Transverse colon (tissue), 4 donors: ENCODE results near the gene STMN1. TPM values are rescaled to one million over a fixed set of nuclear protein-coding genes. Genes with fewer than 3 reads are reported as not detected.
A peak's percentile ranks its signal among the peaks of the same experiment; 100 is the strongest.

Experiments
- DNase-seq: peaks from one replicate; pipeline ENCODE4 v3.0.0-alpha.2; 2019
- H3K27ac ChIP-seq, 4 donors: fragments of 200-600 bp; sonication (generic); 2 replicates each; pipeline ENCODE4 v1.5.1; 2016 to 2018; ENCODE audit warnings: inconsistent platforms in 4 of 4
- H3K27me3 ChIP-seq: fragments of 200-600 bp; sonication (generic); 2 replicates; pipeline ENCODE4 v1.5.1; 2017; ENCODE audit warnings: inconsistent platforms
- H3K36me3 ChIP-seq, 4 donors: fragments of 200-600 bp; sonication (generic); 2 replicates each; pipeline ENCODE4 v1.5.1; 2017 to 2019; ENCODE audit warnings: inconsistent platforms in 4 of 4
- H3K4me1 ChIP-seq, 4 donors: fragments of 200-600 bp; sonication (generic); 2 replicates each; pipeline ENCODE4 v1.5.1; 2017 to 2020; ENCODE audit warnings: inconsistent platforms in 4 of 4
- H3K4me3 ChIP-seq, 4 donors: fragments of 200-600 bp; sonication (generic); 1 replicate in 1 of 4; 2 replicates in 3 of 4; pipeline versions ENCODE4 v1.5.1 to v1.6.1; 2017 to 2019; ENCODE audit warnings: inconsistent platforms in 4 of 4
- H3K9me3 ChIP-seq, 2 donors: fragments of 200-600 bp; sonication (generic); 2 replicates each; pipeline ENCODE4 v1.5.1; 2017 to 2019; ENCODE audit warnings: inconsistent platforms in 2 of 2
- EP300 ChIP-seq: sonication (generic); formaldehyde crosslinking; IDR thresholded peaks from one replicate; pipeline ENCODE4 v1.6.1; 2017; ENCODE audit warnings: antibody characterized with exemption, low read depth
- POLR2A ChIP-seq: fragments of 450-650 bp; IDR thresholded peaks from one replicate; pipeline ENCODE4 v1.6.1; 2016; ENCODE audit warnings: antibody characterized with exemption, mild to moderate bottlenecking, moderate library complexity
- POLR2AphosphoS5 ChIP-seq, 3 donors: sonication (generic); formaldehyde crosslinking; IDR thresholded peaks; one replicate each; pipeline ENCODE4 v1.6.1; 2016; ENCODE audit warnings: antibody characterized with exemption in 3 of 3
- WGBS, 2 donors: methylation state at CpG; one replicate each; pipeline ENCODE4 v1.1.5; 2018; ENCODE audit warnings: low coverage in 1 of 2; 5-methylcytosine and 5-hydroxymethylcytosine counted together
- in situ Hi-C, 4 donors: fragments of 200-750 bp; cut with MboI; loops; one replicate each; pipeline versions ENCODE4 v1.15.0 to v1.15.1; 2017; ENCODE audit warnings: low sequenced_read_pairs in 3 of 4, low pct_ligation_motif_present in 1 of 4, low pct_unique_long_range_greater_than_20kb in 1 of 4
- intact Hi-C: fragments of 100-400 bp; cut with DNase I; formaldehyde crosslinking; loops from one replicate; pipeline ENCODE4 v1.15.1; 2023; ENCODE audit warnings: low total_unique reads
- small RNA-seq, 4 donors: library from RNA; depleted of rRNA; stranded (forward); fragments of <200 nt; gene quantifications; one replicate each; pipeline ENCODE3, GENCODE V24; 2016
- total RNA-seq, 4 donors: library from RNA; depleted of rRNA; stranded (reverse); fragments of >200 nt; gene quantifications; one replicate each; pipeline ENCODE4 v1.1.0, GENCODE V29; 2016
- TF ChIP-seq, protein P1 (sequence below), 5 experiments: fragments of 200-600 bp in 3 of 5; fragments of 450-650 bp in 2 of 5; sonication (generic) in 3 of 5; IDR thresholded peaks; 1 replicate in 2 of 5; 2 replicates in 3 of 5; pipeline ENCODE4 v1.5.1; 2016 to 2017; ENCODE audit warnings: antibody characterized with exemption in 5 of 5, inconsistent platforms in 3 of 5, mild to moderate bottlenecking in 2 of 5, moderate library complexity in 1 of 5

STMN1 gene
- total RNA-seq, 4 donors from 2014 or later: 6.4 to 24.3 (median 16.5) TPM

DNA sequence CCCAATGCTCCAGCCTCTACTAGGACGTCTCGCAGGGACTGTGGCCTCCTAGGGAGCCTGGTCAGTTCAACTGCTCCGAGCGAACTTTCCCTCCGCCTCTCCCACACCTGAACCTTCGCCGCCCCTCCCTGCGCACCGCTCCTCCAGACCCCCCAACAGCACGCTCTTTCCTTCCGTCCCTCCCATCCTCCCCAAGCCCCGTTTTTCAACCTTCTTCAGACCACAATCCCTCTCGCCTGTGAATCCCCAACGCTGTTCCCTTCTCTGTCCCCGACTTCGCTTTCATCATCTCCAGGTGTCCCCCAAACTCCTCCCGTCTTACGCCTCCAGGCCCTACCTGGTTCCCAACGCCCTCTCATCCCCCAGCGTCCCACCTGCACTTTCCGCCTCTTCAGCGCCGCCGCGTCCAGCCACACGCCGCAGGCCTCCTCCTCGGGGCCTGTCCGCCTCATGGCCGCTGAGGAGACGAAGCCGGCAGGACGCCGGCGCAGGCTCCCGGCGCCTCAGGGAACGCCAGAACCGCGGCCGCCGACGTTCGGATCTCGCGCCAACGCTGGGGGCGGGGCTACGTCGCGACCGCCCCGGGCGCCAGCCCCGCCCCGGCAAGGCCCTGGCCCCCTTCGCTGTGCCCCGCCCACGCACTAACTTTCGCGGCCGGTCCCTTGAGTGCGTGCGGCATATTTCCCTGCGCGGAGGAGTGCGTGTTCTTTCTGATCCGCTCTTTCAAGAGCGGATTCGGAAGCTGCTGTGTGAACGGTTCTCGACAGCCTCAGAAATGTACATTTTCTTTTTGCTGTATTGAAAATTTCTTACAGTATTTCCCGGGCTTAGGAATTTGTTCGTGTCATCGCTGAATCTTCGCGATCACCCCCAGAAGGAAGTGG, 47.1 kb downstream of the STMN1 start, which contains the start of gene AUNIP:
TSS of gene AUNIP (minus strand) at position 552 of the 884 bp plus-strand sequence. CDS start at position 452, 100 bp downstream.
- Histone ChIP-seq H3K27me3 (no peaks in the 10 kb centered on the region), H3K27ac (peak within 1 kb of the TSS; percentile 73 to 91 (median 84)), H3K9me3 (no peaks in the 10 kb centered on the region), H3K4me1 (peaks cover 6 to 26% (median 16%) of the 10 kb centered on the region in 4 donors), H3K36me3 (no peaks in the 10 kb centered on the region), H3K4me3 (peak within 1 kb of the TSS; percentile 21 to 64 (median 48))
- TF ChIP-seq POLR2A (peak; percentile 76), POLR2AphosphoS5 (IDR thresholded peaks at IDR 0.05) (peak; percentile 74 to 95 (median 94)), EP300 (no peak)
- in situ Hi-C loops: no loop called here
- intact Hi-C loops: no loop called here
- peak; percentile 91 for DNase-seq
- WGBS, 2 donors: 2% methylated on average over 59 of the region's 77 CpGs; no CpG with 5 or more reads in 1 of the 2 donors

DNA sequence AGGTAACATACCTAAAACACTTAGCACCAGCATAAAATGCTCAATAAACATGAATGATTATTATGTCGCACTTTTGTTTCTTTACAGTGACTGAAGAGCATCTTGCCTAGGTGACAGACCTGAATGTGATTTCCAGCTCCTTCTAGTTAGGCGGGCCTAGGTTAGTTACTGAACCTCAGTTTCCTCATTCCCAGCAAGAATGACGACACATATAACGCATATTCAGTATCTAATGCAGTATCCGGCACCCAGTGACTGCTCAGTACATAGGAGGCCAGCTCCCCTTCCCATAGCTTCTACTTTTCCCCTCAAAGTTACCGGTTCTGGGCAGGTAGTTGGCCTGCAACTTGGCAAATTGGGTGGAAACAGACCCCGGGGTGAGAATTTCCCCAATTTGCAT, 47.7 kb downstream of the STMN1 start:
- Histone ChIP-seq H3K4me3 (peak overlapping the region in 2 of 4 donors; percentile 43 to 64), H3K9me3 (no peaks in the 10 kb centered on the region), H3K36me3 (no peaks in the 10 kb centered on the region), H3K27ac (peak overlapping the region in 1 of 4 donors; percentile 73), H3K27me3 (no peaks in the 10 kb centered on the region), H3K4me1 (peaks cover 6 to 26% (median 16%) of the 10 kb centered on the region in 4 donors)
- TF ChIP-seq, protein P1, sequence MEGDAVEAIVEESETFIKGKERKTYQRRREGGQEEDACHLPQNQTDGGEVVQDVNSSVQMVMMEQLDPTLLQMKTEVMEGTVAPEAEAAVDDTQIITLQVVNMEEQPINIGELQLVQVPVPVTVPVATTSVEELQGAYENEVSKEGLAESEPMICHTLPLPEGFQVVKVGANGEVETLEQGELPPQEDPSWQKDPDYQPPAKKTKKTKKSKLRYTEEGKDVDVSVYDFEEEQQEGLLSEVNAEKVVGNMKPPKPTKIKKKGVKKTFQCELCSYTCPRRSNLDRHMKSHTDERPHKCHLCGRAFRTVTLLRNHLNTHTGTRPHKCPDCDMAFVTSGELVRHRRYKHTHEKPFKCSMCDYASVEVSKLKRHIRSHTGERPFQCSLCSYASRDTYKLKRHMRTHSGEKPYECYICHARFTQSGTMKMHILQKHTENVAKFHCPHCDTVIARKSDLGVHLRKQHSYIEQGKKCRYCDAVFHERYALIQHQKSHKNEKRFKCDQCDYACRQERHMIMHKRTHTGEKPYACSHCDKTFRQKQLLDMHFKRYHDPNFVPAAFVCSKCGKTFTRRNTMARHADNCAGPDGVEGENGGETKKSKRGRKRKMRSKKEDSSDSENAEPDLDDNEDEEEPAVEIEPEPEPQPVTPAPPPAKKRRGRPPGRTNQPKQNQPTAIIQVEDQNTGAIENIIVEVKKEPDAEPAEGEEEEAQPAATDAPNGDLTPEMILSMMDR (IDR thresholded peaks at IDR 0.05): no peak
- intact Hi-C loops: no loop called here
- in situ Hi-C loops: no loop called here
- 32 to 59% methylated on average over 4 to 7 of the region's 7 CpGs for WGBS, 2 donors
- DNase-seq: no peak

DNA sequence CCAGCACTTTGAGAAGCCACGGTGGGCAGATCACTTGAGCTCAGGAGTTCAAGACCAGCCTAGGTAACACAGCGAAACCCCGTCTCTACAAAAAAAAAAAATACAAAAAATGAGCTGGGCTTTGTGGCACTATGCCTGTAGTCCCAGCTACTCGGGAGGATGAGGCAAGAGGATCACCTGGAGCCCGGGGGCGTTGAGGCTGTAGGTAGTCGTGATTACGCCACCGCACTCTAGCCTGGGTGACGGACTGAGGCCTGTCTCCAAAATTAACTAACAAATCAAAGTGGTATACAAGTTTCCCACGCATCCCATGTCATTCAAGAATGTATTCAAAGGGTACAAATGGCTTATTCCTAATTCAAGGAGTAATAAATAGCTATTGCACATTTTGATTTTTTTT, 49.4 kb downstream of the STMN1 start:
- DNase-seq: no peak
- Histone ChIP-seq H3K27ac (no peak overlapping the region), H3K4me1 (peaks cover 6 to 26% (median 16%) of the 10 kb centered on the region in 4 donors), H3K4me3 (no peak overlapping the region), H3K9me3 (no peaks in the 10 kb centered on the region), H3K36me3 (no peaks in the 10 kb centered on the region), H3K27me3 (no peaks in the 10 kb centered on the region)
- WGBS, 2 donors: 91 to 100% methylated on average over 3 to 11 of the region's 11 CpGs
- in situ Hi-C loops (no loop called here), intact Hi-C loops (no loop called here)
- no peak for TF ChIP-seq POLR2AphosphoS5 (IDR thresholded peaks at IDR 0.05)

DNA sequence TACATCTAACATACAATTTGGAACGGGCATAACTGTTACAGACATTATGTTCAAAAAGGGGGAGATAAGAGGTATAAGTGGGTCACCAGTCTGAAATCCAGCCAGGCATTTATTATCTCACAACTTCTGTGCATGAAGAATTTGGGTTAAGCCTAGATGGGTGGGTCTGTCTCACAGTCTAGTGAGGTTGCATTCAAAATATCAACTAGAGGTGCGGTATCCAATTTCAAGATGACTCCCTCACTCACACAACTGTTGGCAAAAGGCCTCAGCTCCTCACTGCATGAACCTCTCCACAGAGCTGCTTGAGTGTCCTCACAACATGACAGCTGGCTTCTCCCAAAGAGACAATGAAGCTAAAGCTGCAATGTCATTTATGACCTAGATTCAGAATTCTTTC, 51.7 kb downstream of the STMN1 start:
- Histone ChIP-seq H3K27me3 (no peaks in the 10 kb centered on the region), H3K27ac (no peak overlapping the region), H3K36me3 (no peaks in the 10 kb centered on the region), H3K9me3 (no peaks in the 10 kb centered on the region), H3K4me3 (no peak overlapping the region), H3K4me1 (peaks cover 6 to 11% (median 7%) of the 10 kb centered on the region in 4 donors)
- whole genome bisulfite sequencing, 2 donors: 89 to 95% methylated on average over 1 to 2 of the region's 2 CpGs
- no peak for TF ChIP-seq POLR2AphosphoS5 (IDR thresholded peaks at IDR 0.05)
- TF ChIP-seq, protein P1 (IDR thresholded peaks at IDR 0.05): no peak
- TF ChIP-seq POLR2A: no peak
- no peak for TF ChIP-seq EP300
- no peak for DNase-seq
- intact Hi-C loops (no loop called here), in situ Hi-C loops (no loop called here)

Small RNA genes lying within 50 kb of the gene (small RNA-seq; reads per million reads assigned to genes)
- gene AL033528.1 (0 reads per million in 4 donors), gene RF00019 (0 reads per million in 4 donors), gene SNRPFP2 (0 reads per million in 4 donors)

Other genes with a start within 250 kb of the STMN1 start
- gene SELENON, start 106.2 kb downstream of the STMN1 start, total RNA-seq: 10 to 100 TPM; 17.1 to 68.1 (median 24.4) TPM
- 100 to 1,000 TPM in 1 of 4 donors, 10 to 100 TPM in 3; 73.2 to 125 (median 93.6) TPM for gene MTFR1L, start 86.5 kb downstream of the STMN1 start, total RNA-seq
- gene AUNIP, start 47.0 kb downstream of the STMN1 start, total RNA-seq: under 1 TPM in 1 of 4 donors, not detected in 3; 0.41 TPM
- 1 to 10 TPM in 3 of 4 donors, not detected in 1; 2.0 to 2.4 (median 2.4) TPM for gene PAQR7, start 30.7 kb downstream of the STMN1 start, total RNA-seq
- 10 to 100 TPM; 23.1 to 60.1 (median 38.8) TPM for gene PAFAH2, start 91.6 kb upstream of the STMN1 start, total RNA-seq
- under 1 TPM in 2 of 4 donors, not detected in 2; 0.16 to 0.41 TPM for gene EXTL1, start 115.4 kb upstream of the STMN1 start, total RNA-seq
- under 1 TPM in 1 of 4 donors, not detected in 3; 0.14 TPM for gene SLC30A2, start 139.7 kb upstream of the STMN1 start, total RNA-seq
- gene TRIM63, start 161.2 kb upstream of the STMN1 start, total RNA-seq: 1 to 10 TPM in 1 of 4 donors, under 1 TPM in 1, not detected in 2; 0.32 to 1.8 TPM
- gene PDIK1L, start 205.4 kb upstream of the STMN1 start, total RNA-seq: 10 to 100 TPM in 2 of 4 donors, 1 to 10 TPM in 2; 4.0 to 15.6 (median 9.8) TPM